ENCODE data around the gene KCNMA1.

KCNMA1 gene

DNA sequence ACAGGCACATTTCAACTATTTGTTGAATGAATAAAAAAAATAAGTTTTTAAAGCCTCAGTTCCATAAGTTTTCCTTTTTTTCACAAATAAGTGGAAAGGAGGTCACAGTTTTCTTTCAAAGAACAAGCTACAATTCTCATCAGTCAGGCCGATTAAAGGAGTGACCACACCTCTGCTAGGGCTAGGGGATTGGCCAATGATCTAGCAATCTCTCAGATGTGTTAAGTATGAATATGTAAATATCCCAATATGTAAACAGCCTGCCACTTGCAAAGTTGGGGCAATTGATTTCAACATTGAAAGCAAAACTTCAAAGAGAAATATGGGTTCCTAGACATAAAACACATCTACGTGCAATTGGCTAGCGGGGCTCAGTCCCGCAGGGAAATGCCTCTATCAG, 614.9 kb downstream of the KCNMA1 start:
- no peak for DNase-seq

GRCh38 chr10:77021966-77022490, 615.6 kb downstream of the KCNMA1 start:
- DNase-seq = no peak

GRCh38 chr10:77020426-77021040, 617.1 kb downstream of the KCNMA1 start:
- no peak for DNase-seq

DNA sequence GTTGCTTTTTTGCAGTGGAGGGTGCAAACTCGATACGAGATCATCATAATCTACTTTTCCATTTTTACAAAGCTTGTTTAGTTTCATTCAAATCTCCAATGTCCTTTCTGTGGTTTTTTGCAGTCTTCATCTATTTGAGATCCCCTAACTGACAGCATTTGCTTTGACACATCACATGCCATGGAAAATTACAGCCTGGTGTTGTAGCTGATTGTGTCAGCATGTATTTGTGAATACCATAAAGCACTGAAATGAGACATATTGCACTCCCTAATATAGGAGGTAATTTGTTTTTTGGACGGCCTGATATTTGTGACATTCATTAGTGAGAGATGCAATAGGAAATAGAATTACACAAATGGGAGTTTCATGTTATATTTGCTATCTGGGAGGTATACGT, 620.8 kb downstream of the KCNMA1 start:
- no peak for DNase-seq

- no peak for DNase-seq
Measured at GRCh38 chr10:77016278-77016815, 621.3 kb downstream of the KCNMA1 start.

GRCh38 chr10:77015360-77015759, 622.2 kb downstream of the KCNMA1 start:
- no peak for DNase-seq

- DNase-seq = no peak
Measured at GRCh38 chr10:77012812-77013500, 624.7 kb downstream of the KCNMA1 start.

DNA sequence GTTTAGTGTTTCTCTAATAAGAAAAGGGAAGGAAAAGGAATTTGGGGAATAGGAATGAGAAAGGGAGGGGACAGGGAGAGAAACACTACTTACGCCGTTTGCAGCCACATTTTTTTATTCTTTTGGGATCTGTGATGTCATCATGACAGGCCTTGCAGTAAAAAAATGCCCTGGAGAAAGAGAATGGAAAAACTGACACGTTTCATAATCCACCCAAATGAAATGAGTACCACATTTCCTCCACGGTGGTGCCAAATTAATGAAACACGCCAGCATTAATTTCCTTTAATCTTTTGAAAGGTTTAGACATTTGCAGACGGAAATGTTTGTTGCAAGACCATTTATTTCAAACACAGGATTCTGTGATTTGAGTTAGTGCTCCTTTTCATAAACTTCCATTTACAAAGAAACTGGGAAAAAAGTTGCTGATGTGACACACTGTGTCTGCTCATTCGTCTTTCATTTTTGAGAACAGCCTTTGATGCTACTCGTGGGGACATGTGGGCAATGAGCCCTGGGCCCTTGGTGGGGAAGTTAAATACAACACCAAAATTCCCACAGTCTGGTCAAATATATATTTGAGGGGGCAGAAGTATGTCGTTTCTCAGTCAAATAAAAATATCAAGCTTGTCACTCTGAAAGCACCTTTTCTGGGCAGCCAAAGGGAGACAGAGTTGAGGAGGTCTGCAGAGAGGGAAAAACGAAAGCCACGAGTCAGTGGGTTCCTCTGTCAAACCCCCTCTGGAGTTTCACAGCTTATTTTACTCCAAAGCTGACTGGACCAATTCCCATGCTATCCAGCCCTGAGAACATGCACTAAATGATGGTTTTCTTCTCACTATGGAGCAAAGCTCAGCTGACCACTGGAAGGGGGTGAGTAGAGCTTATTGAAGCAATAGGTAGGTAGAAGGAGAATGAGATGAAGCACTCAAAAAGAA, 625.5 kb downstream of the KCNMA1 start:
- DNase-seq = no peak

DNA sequence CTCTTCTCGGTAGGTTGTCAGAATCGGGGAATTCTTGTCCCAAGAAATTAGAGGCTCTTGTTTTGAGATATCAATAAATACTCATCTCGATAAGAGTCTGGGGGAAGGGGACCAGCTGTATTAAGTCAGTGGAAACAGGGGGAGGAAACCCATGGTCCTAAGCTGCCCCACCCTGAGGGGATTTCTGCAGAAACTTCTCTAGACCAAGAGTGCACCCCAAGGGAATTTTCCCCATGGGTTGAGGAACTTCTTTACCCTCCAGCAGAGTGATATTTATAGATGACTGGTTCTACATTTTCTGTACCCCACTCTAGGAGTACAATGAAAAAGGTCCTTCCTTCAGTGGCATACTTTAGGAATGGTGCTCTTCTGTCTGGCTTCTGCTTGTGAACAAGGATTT, 627.2 kb downstream of the KCNMA1 start:
- DNase-seq = no peak

- no peak for DNase-seq
Measured at GRCh38 chr10:77007834-77008233, 629.8 kb downstream of the KCNMA1 start.

- no peak for DNase-seq
Measured at GRCh38 chr10:77006836-77007511, 630.6 kb downstream of the KCNMA1 start.

DNA sequence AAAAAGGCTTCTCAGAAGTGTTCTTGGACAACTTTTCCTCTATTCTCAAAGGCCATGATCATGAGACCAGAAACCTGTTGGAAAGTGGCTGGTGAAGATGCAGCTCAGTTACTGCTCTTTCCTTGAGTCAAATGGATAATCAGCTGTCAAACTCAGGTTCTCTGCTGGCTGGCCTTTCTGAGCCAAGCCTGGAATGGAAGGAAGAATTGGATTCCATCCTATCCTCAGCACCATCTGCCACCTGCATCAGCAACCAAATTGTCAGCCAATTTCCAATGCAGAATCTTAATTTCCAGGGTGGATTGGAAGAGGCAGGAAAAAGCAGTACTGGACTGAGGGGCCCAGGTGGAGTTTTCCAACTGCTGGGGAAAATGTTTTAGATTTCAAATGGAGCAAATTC, 631.7 kb downstream of the KCNMA1 start:
- DNase-seq = no peak

DNA sequence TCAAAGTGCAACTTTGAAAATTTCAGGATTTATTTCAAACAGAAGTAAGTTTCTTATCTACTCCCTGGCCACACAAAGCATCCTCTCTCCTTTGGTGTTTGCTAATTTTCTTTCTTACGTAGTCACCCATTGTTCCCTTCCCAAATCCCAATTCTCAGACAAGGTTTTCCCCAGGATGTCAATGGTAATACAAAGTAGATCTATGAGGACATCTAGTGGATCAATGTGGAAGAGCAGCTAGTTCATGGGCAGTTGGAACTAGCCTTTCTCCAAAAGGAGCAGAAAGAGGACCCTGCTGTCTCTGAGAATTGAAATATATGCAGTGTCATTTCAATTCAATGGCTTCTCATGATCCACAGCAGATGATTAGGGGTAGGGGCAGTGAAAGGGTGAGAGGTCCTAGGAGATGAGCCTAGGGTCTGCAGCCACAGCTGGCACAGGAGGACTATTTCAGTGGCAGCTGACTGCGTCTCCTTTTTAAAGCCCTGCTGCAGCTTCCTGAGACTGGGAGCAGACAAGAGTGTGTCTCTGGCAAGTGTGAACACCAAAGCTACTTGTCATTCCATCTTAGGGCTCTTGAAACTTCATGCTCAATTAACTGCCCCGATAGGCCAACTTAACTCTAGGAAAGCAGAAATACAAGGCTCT, 632.6 kb downstream of the KCNMA1 start:
- DNase-seq = no peak

DNA sequence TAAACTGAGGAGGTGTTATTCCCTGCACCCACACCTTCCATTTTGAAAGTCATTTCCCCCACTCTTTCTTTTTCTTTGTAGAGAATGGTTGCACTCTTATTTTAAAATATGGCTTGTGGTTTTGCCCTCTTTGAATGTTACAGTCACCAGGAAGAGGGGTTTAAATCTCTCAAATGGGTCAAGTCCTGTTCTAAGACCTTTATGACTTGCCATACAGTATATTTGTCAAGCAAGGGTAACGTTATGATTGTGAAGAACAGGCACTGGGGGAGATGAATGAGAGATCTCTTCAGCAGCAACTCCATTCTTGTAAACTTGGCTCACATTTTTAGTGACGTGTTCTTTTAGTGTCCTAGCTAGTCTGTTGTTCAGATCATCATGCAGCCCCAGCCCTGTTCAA, 634.7 kb downstream of the KCNMA1 start:
- no peak for DNase-seq

- no peak for DNase-seq
Measured at GRCh38 chr10:77001206-77001605, 636.4 kb downstream of the KCNMA1 start.

- DNase-seq = no peak
Measured at GRCh38 chr10:76998451-76998850, 639.2 kb downstream of the KCNMA1 start.

DNA sequence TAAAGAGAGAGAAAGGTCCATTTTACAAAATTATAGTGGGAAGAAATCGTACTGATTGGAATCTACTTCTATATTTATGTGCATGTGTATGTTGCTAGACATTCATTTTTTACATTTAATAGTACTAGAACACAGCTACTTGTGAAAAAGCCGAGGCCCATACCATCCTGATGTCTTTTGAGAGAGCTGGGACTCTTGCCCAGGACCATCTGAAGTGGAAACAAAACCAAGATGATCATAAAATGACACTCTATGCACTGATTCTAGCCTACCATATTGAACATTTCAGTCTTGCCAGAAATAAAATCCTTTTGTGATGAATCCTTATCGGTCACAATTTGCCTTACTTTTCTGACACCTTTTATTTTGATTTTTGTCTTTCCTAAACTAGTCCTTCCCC, 640.0 kb downstream of the KCNMA1 start:
- DNase-seq = no peak

GRCh38 chr10:76995023-76995422, 642.6 kb downstream of the KCNMA1 start:
- no peak for DNase-seq

- no peak for DNase-seq
Measured at GRCh38 chr10:76993213-76993612, 644.4 kb downstream of the KCNMA1 start.

- no peak for DNase-seq
Measured at GRCh38 chr10:76992467-76992866, 645.1 kb downstream of the KCNMA1 start.

DNA sequence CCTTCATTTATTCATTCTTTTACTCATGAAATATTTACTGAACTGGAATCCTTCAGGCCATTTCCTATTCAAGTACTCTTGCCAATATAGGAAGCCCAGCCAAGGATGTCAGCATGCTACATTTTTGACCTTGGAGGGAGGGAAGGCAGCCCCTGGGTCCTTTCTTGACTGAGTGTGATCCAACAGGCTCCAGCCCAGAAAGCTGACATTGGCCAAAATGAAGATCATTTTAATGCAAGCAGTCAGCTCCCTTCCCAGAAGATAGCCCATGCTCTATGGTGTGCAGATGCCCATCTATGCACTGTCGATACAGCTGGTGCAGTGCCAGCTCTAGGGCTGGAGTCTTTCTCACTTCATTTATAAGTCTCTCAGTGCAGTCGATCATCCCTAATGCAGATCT, 646.0 kb downstream of the KCNMA1 start:
- no peak for DNase-seq

DNA sequence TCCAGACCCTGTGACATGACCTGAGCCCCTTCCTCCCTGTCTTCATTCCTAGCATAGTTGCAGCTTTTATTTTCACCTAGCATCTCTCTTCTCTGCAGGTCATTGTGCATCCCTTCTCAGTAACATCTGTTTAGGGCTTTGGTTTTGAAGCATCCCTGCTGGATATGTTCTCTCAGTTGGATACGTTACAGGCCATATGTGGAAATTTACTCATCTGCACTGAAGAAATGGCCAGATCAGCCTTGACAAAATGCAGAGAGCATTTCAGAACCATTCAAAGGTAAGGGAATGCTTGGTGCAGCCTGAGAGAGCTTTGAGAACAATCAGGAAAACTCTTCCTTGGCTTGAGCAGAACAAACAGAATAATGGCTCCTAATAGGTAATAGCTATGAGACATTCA, 647.0 kb downstream of the KCNMA1 start:
- no peak for DNase-seq

Data from activated T-cell treated with anti-CD3 and anti-CD28 coated beads for 4 hours (primary cell).